Endothelial cell of umbilical vein (primary cell): ENCODE results near the gene REEP1. TPM values are rescaled to one million over a fixed set of nuclear protein-coding genes. Genes with fewer than 3 reads are reported as not detected.

ENCODE experiments used
- BruUV-seq: library from RNA; stranded (reverse); fragments of 400-500 nt; replicated peaks from 2 replicates; lab custom pipeline; 2021; lab: Mats Ljungman, UMichigan
- CTCF ChIA-PET: fragments of 300-600, 350-600 bp; sonication (Branson Sonifier 250); formaldehyde crosslinking; loops from one replicate; lab custom pipeline; 2021; ENCODE audit warnings: antibody characterized with exemption, inconsistent platforms; lab: Charles Lee
- POLR2A ChIA-PET: fragments of 300-600, 350-600 bp; sonication (Branson Sonifier 250); formaldehyde crosslinking; loops from one replicate; lab custom pipeline; 2021; ENCODE audit warnings: antibody characterized with exemption, inconsistent platforms; lab: Charles Lee
- DNase-seq: peaks from one replicate; pipeline ENCODE4 v3.0.0-alpha.2; 2011; ENCODE audit warnings: low read depth, low spot score
- FAIRE-seq: peaks from 2 replicates; lab custom pipeline; 2011; peaks lifted over from hg19 to GRCh38; lab: Jason Lieb, UNC
- H2AFZ ChIP-seq: 2 replicates; pipeline ENCODE4 v1.6.0; 2012; ENCODE audit warnings: low read depth, low read length, control low read depth, inconsistent platforms
- H3K27ac ChIP-seq: 2 replicates; pipeline ENCODE4 v1.5.1; 2011; ENCODE audit warnings: low read depth, mild to moderate bottlenecking, control low read depth, low read length, moderate library complexity; ENCODE audit not compliant: insufficient read depth
- H3K27me3 ChIP-seq, 2 experiments: 2 replicates each; pipeline versions ENCODE4 v1.6.0 to v1.6.1; 2011; ENCODE audit warnings: low read length in 2 of 2, mixed read lengths in 1 of 2; ENCODE audit not compliant: control insufficient read depth in 2 of 2, insufficient read depth in 2 of 2
- H3K36me3 ChIP-seq, 2 experiments: 2 replicates in 1 of 2; 3 replicates in 1 of 2; pipeline ENCODE4 v1.5.1; 2011; ENCODE audit warnings: low read length in 2 of 2, mild to moderate bottlenecking in 1 of 2, moderate library complexity in 1 of 2; ENCODE audit not compliant: control insufficient read depth in 2 of 2, insufficient read depth in 2 of 2; ENCODE audit errors: extremely low read depth in 1 of 2
- H3K4me1 ChIP-seq: 3 replicates; pipeline ENCODE4 v1.5.1; 2011; ENCODE audit warnings: mild to moderate bottlenecking, low read length; ENCODE audit not compliant: control insufficient read depth, insufficient read depth; ENCODE audit errors: extremely low read depth
- H3K4me2 ChIP-seq: 2 replicates; pipeline ENCODE4 v1.6.1; 2011; ENCODE audit warnings: low read length, control low read depth, mixed read lengths; ENCODE audit not compliant: insufficient read depth
- H3K4me3 ChIP-seq, 3 experiments: fragments of 200-600 bp in 1 of 3; sonication (generic), shearing (Covaris generic) in 1 of 3; replicated peaks in 1 of 3; 2 replicates each; pipeline ENCODE4 v1.5.1; 2011 to 2016; ENCODE audit warnings: control low read depth in 3 of 3, low read length in 3 of 3, mild to moderate bottlenecking in 2 of 3, inconsistent platforms in 1 of 3, low read depth in 1 of 3, moderate library complexity in 1 of 3; ENCODE audit not compliant: insufficient read depth in 1 of 3
- H3K79me2 ChIP-seq: 2 replicates; pipeline ENCODE4 v1.6.0; 2012; ENCODE audit warnings: low read length, inconsistent platforms; ENCODE audit not compliant: control insufficient read depth, insufficient read depth
- H3K9ac ChIP-seq: replicated peaks from 2 replicates; pipeline ENCODE3; 2011; ENCODE audit warnings: low read length, control low read depth; ENCODE audit not compliant: insufficient read depth; ENCODE audit errors: extremely low read depth
- H3K9me1 ChIP-seq: replicated peaks from 3 replicates; pipeline ENCODE4 v1.6.0; 2011; ENCODE audit warnings: mild to moderate bottlenecking, low read length; ENCODE audit not compliant: control insufficient read depth, insufficient read depth; ENCODE audit errors: extremely low read depth
- H3K9me3 ChIP-seq: replicated peaks from 2 replicates; pipeline ENCODE4 v1.5.1; 2012; ENCODE audit warnings: low read length, inconsistent platforms; ENCODE audit not compliant: control insufficient read depth, insufficient read depth
- H4K20me1 ChIP-seq: replicated peaks from 2 replicates; pipeline ENCODE3; 2011; ENCODE audit warnings: mild to moderate bottlenecking, low read length; ENCODE audit not compliant: control insufficient read depth, insufficient read depth; ENCODE audit errors: extremely low read depth
- EZH2 ChIP-seq: IDR thresholded peaks from 2 replicates; pipeline ENCODE4 v1.6.1; 2012; ENCODE audit warnings: borderline replicate concordance, low read depth, mild to moderate bottlenecking, moderate library complexity, low read length, inconsistent platforms; ENCODE audit not compliant: severe bottlenecking
- FOS ChIP-seq: IDR thresholded peaks from 2 replicates; pipeline ENCODE4 v1.6.1; 2011; ENCODE audit warnings: mild to moderate bottlenecking, low read length, moderate library complexity, borderline replicate concordance; ENCODE audit not compliant: insufficient read depth
- GATA2 ChIP-seq: IDR thresholded peaks from 2 replicates; pipeline ENCODE4 v1.7.0; 2011; ENCODE audit warnings: low read depth, mild to moderate bottlenecking, moderate library complexity, mixed read lengths, low read length; ENCODE audit not compliant: insufficient read length, insufficient read depth
- JUN ChIP-seq: IDR thresholded peaks from 2 replicates; pipeline ENCODE4 v1.6.1; 2011; ENCODE audit warnings: borderline replicate concordance, low read depth; ENCODE audit not compliant: insufficient read length, insufficient read depth
- MAX ChIP-seq: IDR thresholded peaks from 2 replicates; pipeline ENCODE4 v1.6.1; 2011; ENCODE audit not compliant: insufficient read depth, insufficient read length
- MYC ChIP-seq: IDR thresholded peaks from one replicate; pipeline ENCODE4 v1.6.1; 2011; ENCODE audit warnings: mild to moderate bottlenecking, low read depth, low read length
- POLR2A ChIP-seq: IDR thresholded peaks from 2 replicates; pipeline ENCODE4 v1.6.1; 2012; ENCODE audit warnings: low read depth, mild to moderate bottlenecking, control low read depth, low read length
- POLR2AphosphoS5 ChIP-seq: IDR thresholded peaks from 2 replicates; pipeline ENCODE4 v1.6.1; 2012; ENCODE audit warnings: low read depth, mild to moderate bottlenecking, control low read depth, low read length, moderate library complexity; ENCODE audit not compliant: insufficient read depth
- dilution Hi-C: fragments of 300-500 bp; cut with MboI; formaldehyde crosslinking; loops from one replicate; pipeline ENCODE4 v1.15.0; 2019; ENCODE audit warnings: low sequenced_read_pairs; ENCODE audit not compliant: extremely low pct_ligation_motif_present
- intact Hi-C: fragments of 100-400 bp; cut with micrococcal nuclease; formaldehyde crosslinking; loops from one replicate; pipeline ENCODE4 v1.10.0; 2022
- polyA plus RNA-seq, 4 experiments: library from polyadenylated mRNA; depleted of rRNA in 3 of 4; stranded (reverse) in 3 of 4; unstranded in 1 of 4; fragments of >200 nt; gene quantifications; 2 replicates each; pipeline versions ENCODE4 v1.2.1 to v1.2.3, GENCODE V29; 2011 to 2012; ENCODE audit warnings: missing spikeins in 1 of 4
- total RNA-seq: library from RNA; stranded (reverse); gene quantifications from 2 replicates; pipeline ENCODE4 v1.2.3, GENCODE V29; 2021
- TF ChIP-seq, protein P1 (sequence below), 2 donors: IDR thresholded peaks; 1 replicate in 1 of 2; 2 replicates in 1 of 2; pipeline ENCODE4 v1.5.1; 2011; ENCODE audit warnings: low read length in 2 of 2, mild to moderate bottlenecking in 2 of 2, moderate library complexity in 2 of 2, control low read depth in 1 of 2, inconsistent platforms in 1 of 2, low read depth in 1 of 2; ENCODE audit not compliant: insufficient read depth in 1 of 2; ENCODE audit errors: extremely low read depth in 1 of 2

Gene REEP1
- total and polyA plus RNA-seq, 2 donors (not counting 3 experiments of a cell fraction or from before 2014, with no cell fraction given), result 0.11 to 0.53 TPM

- Histone ChIP-seq H3K4me1 (no peaks in the 10 kb centered on the region), H3K36me3 (no peaks in the 10 kb centered on the region), H4K20me1 (no peaks in the 10 kb centered on the region), H3K4me3 (no peak overlapping the region), H3K9me3 (no peaks in the 10 kb centered on the region), H3K9ac (no peak overlapping the region), H3K27me3 (no peaks in the 10 kb centered on the region), H3K27ac (no peak overlapping the region), H3K4me2 (no peak overlapping the region), H2AFZ (no peak overlapping the region), H3K9me1 (no peaks in the 10 kb centered on the region), H3K79me2 (no peaks in the 10 kb centered on the region)
- BruUV-seq, result no TSS peak
- dilution Hi-C loops, result no loop called here
- DNase-seq (no peak), FAIRE-seq (no peak)
- ChIA-PET CTCF (interaction anchor here (2.5 kb wide), 1 partner anchor 10 kb away, joined by 8 read pairs; no protein-coding TSS in a partner anchor), POLR2A (interaction anchor here (0.6 kb wide), 1 partner anchor 123 kb away, joined by 4 read pairs; no protein-coding TSS in a partner anchor)
- intact Hi-C loops, result no loop called here
- TF ChIP-seq JUN (no peak), FOS (no peak), MAX (no peak), EZH2 (no peak), GATA2 (no peak), POLR2AphosphoS5 (no peak), MYC (no peak), POLR2A (no peak)
- TF ChIP-seq, protein P1, sequence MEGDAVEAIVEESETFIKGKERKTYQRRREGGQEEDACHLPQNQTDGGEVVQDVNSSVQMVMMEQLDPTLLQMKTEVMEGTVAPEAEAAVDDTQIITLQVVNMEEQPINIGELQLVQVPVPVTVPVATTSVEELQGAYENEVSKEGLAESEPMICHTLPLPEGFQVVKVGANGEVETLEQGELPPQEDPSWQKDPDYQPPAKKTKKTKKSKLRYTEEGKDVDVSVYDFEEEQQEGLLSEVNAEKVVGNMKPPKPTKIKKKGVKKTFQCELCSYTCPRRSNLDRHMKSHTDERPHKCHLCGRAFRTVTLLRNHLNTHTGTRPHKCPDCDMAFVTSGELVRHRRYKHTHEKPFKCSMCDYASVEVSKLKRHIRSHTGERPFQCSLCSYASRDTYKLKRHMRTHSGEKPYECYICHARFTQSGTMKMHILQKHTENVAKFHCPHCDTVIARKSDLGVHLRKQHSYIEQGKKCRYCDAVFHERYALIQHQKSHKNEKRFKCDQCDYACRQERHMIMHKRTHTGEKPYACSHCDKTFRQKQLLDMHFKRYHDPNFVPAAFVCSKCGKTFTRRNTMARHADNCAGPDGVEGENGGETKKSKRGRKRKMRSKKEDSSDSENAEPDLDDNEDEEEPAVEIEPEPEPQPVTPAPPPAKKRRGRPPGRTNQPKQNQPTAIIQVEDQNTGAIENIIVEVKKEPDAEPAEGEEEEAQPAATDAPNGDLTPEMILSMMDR (IDR thresholded peaks at IDR 0.05; ENCODE audit: extremely low read depth in 1 of 2, insufficient read depth in 1 of 2, low read depth in 1 of 2, low read length in 2 of 2), result no peak
These were observed 106.5 kb downstream of the REEP1 start for GRCh38 chr2:86230961-86231360.
